DND-41 (cell line): ENCODE measurements around the gene GYS2.
A peak's percentile ranks its signal among the peaks of the same experiment; 100 is the strongest.

ENCODE experiments used
- ATAC-seq: fragments of 200-7000 bp; cut with Tn5 transposase; 3 replicates; pipeline ENCODE4 v1.9.1; 2021; ENCODE audit warnings: low read depth; ENCODE audit not compliant: insufficient read depth
- DNase-seq: peaks from one replicate; pipeline ENCODE4 v3.0.0-alpha.2; 2020
- H2AFZ ChIP-seq: 2 replicates; pipeline ENCODE4 v1.6.0; 2012; ENCODE audit warnings: low read depth, low read length
- H3K27ac ChIP-seq: 2 replicates; pipeline ENCODE4 v1.5.1; 2012; ENCODE audit warnings: low read length, inconsistent platforms
- H3K27me3 ChIP-seq: fragments of 200-600 bp; sonication (generic); 2 replicates; pipeline ENCODE4 v1.6.0; 2012; ENCODE audit warnings: low read length, mild to moderate bottlenecking, inconsistent platforms; ENCODE audit not compliant: insufficient read depth, poor library complexity
- H3K36me3 ChIP-seq: 2 replicates; pipeline ENCODE4 v1.5.1; 2012; ENCODE audit warnings: low read length, inconsistent platforms; ENCODE audit not compliant: insufficient read depth
- H3K4me1 ChIP-seq: 2 replicates; pipeline ENCODE4 v1.5.1; 2012; ENCODE audit warnings: mild to moderate bottlenecking, low read length; ENCODE audit not compliant: insufficient read depth
- H3K4me2 ChIP-seq: 2 replicates; pipeline ENCODE4 v1.6.0; 2012; ENCODE audit warnings: mild to moderate bottlenecking, moderate library complexity, low read length, inconsistent platforms; ENCODE audit not compliant: insufficient read depth
- H3K4me3 ChIP-seq, 2 experiments: fragments of 200-600 bp in 1 of 2; shearing (Covaris generic) in 1 of 2; 2 replicates each; pipeline ENCODE4 v1.5.1; 2012 to 2016; ENCODE audit warnings: inconsistent platforms in 2 of 2, low read length in 2 of 2, mild to moderate bottlenecking in 2 of 2, low read depth in 1 of 2, moderate library complexity in 1 of 2
- H3K79me2 ChIP-seq: 2 replicates; pipeline ENCODE4 v1.6.0; 2012; ENCODE audit warnings: low read length, inconsistent platforms; ENCODE audit not compliant: insufficient read depth
- H3K9ac ChIP-seq: 2 replicates; pipeline ENCODE4 v1.6.0; 2012; ENCODE audit warnings: low read depth, mild to moderate bottlenecking, inconsistent platforms, low read length, moderate library complexity
- H3K9me3 ChIP-seq: 2 replicates; pipeline ENCODE4 v1.5.1; 2012; ENCODE audit warnings: low read length, moderate library complexity, mild to moderate bottlenecking, inconsistent platforms; ENCODE audit not compliant: insufficient read depth, severe bottlenecking
- H4K20me1 ChIP-seq: 2 replicates; pipeline ENCODE4 v1.6.0; 2012; ENCODE audit warnings: low read length; ENCODE audit not compliant: insufficient read depth
- CTCF ChIP-seq: IDR thresholded peaks from 2 replicates; pipeline ENCODE4 v1.5.1; 2012; ENCODE audit warnings: borderline replicate concordance, low read length, moderate library complexity, mild to moderate bottlenecking; ENCODE audit not compliant: poor library complexity, severe bottlenecking; ENCODE audit errors: extremely low read depth
- EZH2 ChIP-seq: IDR thresholded peaks from 3 replicates; pipeline ENCODE4 v1.6.1; 2012; ENCODE audit warnings: borderline replicate concordance, low read depth, mild to moderate bottlenecking, moderate library complexity, low read length, inconsistent platforms; ENCODE audit not compliant: severe bottlenecking

Gene GYS2

DNA sequence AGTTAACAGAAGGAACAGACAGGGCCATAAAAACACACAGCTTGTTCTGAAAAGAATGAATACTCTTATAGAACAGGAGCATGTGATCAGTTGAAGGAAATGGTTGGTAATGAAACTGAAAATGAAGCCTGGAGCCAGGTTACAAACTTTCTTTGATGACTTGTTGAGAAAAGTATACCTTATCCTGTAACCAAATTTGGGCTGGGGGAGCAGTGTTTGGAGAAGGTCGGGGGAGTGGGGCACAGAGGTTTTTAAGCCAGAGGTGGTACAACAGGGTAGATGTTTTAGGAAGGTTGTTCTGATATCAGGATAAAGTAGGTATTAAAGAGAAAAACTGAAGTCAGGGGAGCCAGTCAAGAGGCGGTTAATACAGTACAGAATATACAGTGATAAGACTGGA is 94.9 kb downstream of the GYS2 start:
- H3K36me3 ChIP-seq: peaks cover 46% of the 10 kb centered on the region
- H3K9ac ChIP-seq: no peak overlapping the region
- H3K9me3 ChIP-seq: no peaks in the 10 kb centered on the region
- TF ChIP-seq EZH2: no peak
- TF ChIP-seq CTCF: no peak
- no peak overlapping the region for H3K27ac ChIP-seq
- ATAC-seq (no peak), DNase-seq (no peak)
- no peak overlapping the region for H3K4me3 ChIP-seq
- no peak overlapping the region for H2AFZ ChIP-seq
- H4K20me1 ChIP-seq: peaks cover 3% of the 10 kb centered on the region; the same call in 1 of the 2 replicates
- peaks cover 27% of the 10 kb centered on the region for H3K79me2 ChIP-seq
- H3K27me3 ChIP-seq: no peaks in the 10 kb centered on the region
- no peak overlapping the region for H3K4me2 ChIP-seq
- H3K4me1 ChIP-seq: no peaks in the 10 kb centered on the region

DNA sequence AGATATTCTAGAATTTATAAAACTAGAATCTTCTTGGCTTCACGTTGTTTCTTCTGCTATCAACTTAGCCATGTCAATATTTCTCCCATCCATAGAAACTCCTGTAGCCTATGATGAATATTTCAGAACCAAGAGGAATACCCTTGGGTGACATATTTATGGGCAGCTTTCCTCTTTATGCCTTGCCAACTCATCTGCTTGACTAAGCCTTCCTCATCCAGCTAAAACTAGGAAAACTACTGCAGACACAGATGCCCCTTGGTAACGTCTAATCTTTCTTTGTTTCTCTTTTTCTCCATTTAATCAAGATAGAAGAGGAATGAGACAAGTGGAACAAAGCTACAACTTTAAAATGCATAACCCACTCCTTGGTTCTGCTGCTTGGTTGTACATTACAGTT is 96.8 kb downstream of the GYS2 start:
- Histone ChIP-seq H3K9ac (no peak overlapping the region), H3K27me3 (no peaks in the 10 kb centered on the region), H2AFZ (no peak overlapping the region), H3K36me3 (peaks cover 29% of the 10 kb centered on the region), H3K4me3 (no peak overlapping the region), H3K79me2 (peaks cover 46% of the 10 kb centered on the region), H4K20me1 (peaks cover 7% of the 10 kb centered on the region; the same call in 1 of the 2 replicates), H3K4me1 (peaks cover 17% of the 10 kb centered on the region), H3K9me3 (no peaks in the 10 kb centered on the region), H3K27ac (no peak overlapping the region), H3K4me2 (no peak overlapping the region)
- no peak for TF ChIP-seq CTCF
- no peak for TF ChIP-seq EZH2
- DNase-seq: no peak
- no peak for ATAC-seq

- Histone ChIP-seq H3K4me1 (peaks cover 22% of the 10 kb centered on the region), H2AFZ (no peak overlapping the region), H3K27me3 (no peaks in the 10 kb centered on the region), H3K4me2 (no peak overlapping the region), H4K20me1 (peaks cover 6% of the 10 kb centered on the region; the same call in 1 of the 2 replicates), H3K9ac (no peak overlapping the region), H3K4me3 (no peak overlapping the region), H3K27ac (no peak overlapping the region), H3K79me2 (peaks cover 63% of the 10 kb centered on the region), H3K9me3 (no peaks in the 10 kb centered on the region), H3K36me3 (peaks cover 18% of the 10 kb centered on the region)
- ATAC-seq (no peak), DNase-seq (no peak)
- TF ChIP-seq EZH2 (no peak), CTCF (no peak)
These were observed 98.8 kb downstream of the GYS2 start for GRCh38 chr12:21505888-21506287.

GRCh38 chr12:21502872-21503271 is 101.8 kb downstream of the GYS2 start:
- Histone ChIP-seq H4K20me1 (peaks cover 5% of the 10 kb centered on the region; the same call in 1 of the 2 replicates), H3K4me2 (peak overlapping the region; percentile 62), H3K79me2 (peaks cover 84% of the 10 kb centered on the region), H3K4me1 (peaks cover 44% of the 10 kb centered on the region), H2AFZ (no peak overlapping the region), H3K36me3 (peaks cover 16% of the 10 kb centered on the region), H3K9ac (peak overlapping the region; percentile 88), H3K9me3 (no peaks in the 10 kb centered on the region), H3K27ac (no peak overlapping the region; the same call in 1 of the 2 replicates), H3K27me3 (no peaks in the 10 kb centered on the region), H3K4me3 (peak overlapping the region; percentile 83 to 98; a peak in 3 of 4 replicates)
- DNase-seq (no peak), ATAC-seq (no peak)
- TF ChIP-seq EZH2 (no peak), CTCF (no peak)
